Measurements from ENCODE around the gene C16orf89. TPM values are rescaled to one million over a fixed set of nuclear protein-coding genes. Genes with fewer than 3 reads are reported as not detected.

The C16orf89 gene
- total RNA-seq, 1 experiment from 2014 or later = 0.49 TPM

- no peaks in the 10 kb centered on the region for H4K20me1 ChIP-seq (ENCODE audit: insufficient read depth)
- no peak overlapping the region for H3K27ac ChIP-seq (ENCODE audit: low read depth, low read length)
- no peaks in the 10 kb centered on the region for H3K4me1 ChIP-seq (ENCODE audit: control insufficient read depth in 1 of 2, insufficient read depth in 2 of 2, low read length in 2 of 2)
- H3K27me3 ChIP-seq (ENCODE audit: insufficient read depth, low read length) = no peaks in the 10 kb centered on the region; the same call in 1 of the 2 replicates
- no peaks in the 10 kb centered on the region for H3K9me2 ChIP-seq (ENCODE audit: insufficient read depth)
- ChIA-PET POLR2A (no interaction called here), CTCF (no interaction called here), RAD21 (ENCODE audit: low non-redundant PET in 1 of 2, low total read pairs in 2 of 2, uncharacterized antibody in 2 of 2, unreplicated experiment in 2 of 2) (no interaction called here)
- no peaks in the 10 kb centered on the region for H3K36me3 ChIP-seq (ENCODE audit: control insufficient read depth in 1 of 2, insufficient read depth in 2 of 2, low read length in 2 of 2)
- intact Hi-C loops (cut with micrococcal nuclease) = no loop called here
- ATAC-seq (no peak), DNase-seq (ENCODE audit: low read depth, low spot score) (no peak)
- no peak overlapping the region for H3K9ac ChIP-seq (ENCODE audit: low read length)
- H3K79me2 ChIP-seq (ENCODE audit: insufficient read depth, low read length) = no peaks in the 10 kb centered on the region
- no peak overlapping the region for H3K4me3 ChIP-seq (replicated peaks in 1 of 2; ENCODE audit: low read depth in 1 of 2, low read length in 2 of 2)
- no peaks in the 10 kb centered on the region for H3K9me3 ChIP-seq (ENCODE audit: control insufficient read depth in 1 of 2, insufficient read depth in 1 of 2, low read depth in 1 of 2, low read length in 2 of 2)
- no peak overlapping the region for H3K4me2 ChIP-seq (ENCODE audit: low read length)
- no peak overlapping the region for H2AFZ ChIP-seq (ENCODE audit: low read depth, low read length, poor library complexity, severe bottlenecking)
- BruUV-seq (replicated peaks) = no TSS peak
- TF ChIP-seq EZH2phosphoT487 (IDR thresholded peaks at IDR 0.05; ENCODE audit: borderline replicate concordance) (no peak), ATF3 (IDR thresholded peaks at IDR 0.05) (no peak), FOSL1 (IDR thresholded peaks at IDR 0.05; ENCODE audit: low read depth) (no peak), EZH2 (IDR thresholded peaks at IDR 0.05) (no peak), SIN3A (IDR thresholded peaks at IDR 0.05; ENCODE audit: low read depth) (no peak), MAX (IDR thresholded peaks at IDR 0.05) (no peak), ZNF274 (IDR thresholded peaks at IDR 0.05; ENCODE audit: low read depth, low read length) (no peak), ELF1 (IDR thresholded peaks at IDR 0.05; ENCODE audit: borderline replicate concordance, low read depth) (no peak), REST (IDR thresholded peaks at IDR 0.05; ENCODE audit: low read depth) (no peak), POLR2A (IDR thresholded peaks at IDR 0.05; ENCODE audit: borderline replicate concordance, extremely low read depth, insufficient read depth, insufficient read length) (no peak)
These were observed 59.8 kb downstream of the C16orf89 start for GRCh38 chr16:5005916-5006315.
